ENCODE data around the gene SLC9C2. TPM values are rescaled to one million over a fixed set of nuclear protein-coding genes. Genes with fewer than 3 reads are reported as not detected.

The SLC9C2 gene
- total RNA-seq, 3 donors from 2014 or later (not counting 1 experiment from before 2014, with no cell fraction given), result not detected

DNA sequence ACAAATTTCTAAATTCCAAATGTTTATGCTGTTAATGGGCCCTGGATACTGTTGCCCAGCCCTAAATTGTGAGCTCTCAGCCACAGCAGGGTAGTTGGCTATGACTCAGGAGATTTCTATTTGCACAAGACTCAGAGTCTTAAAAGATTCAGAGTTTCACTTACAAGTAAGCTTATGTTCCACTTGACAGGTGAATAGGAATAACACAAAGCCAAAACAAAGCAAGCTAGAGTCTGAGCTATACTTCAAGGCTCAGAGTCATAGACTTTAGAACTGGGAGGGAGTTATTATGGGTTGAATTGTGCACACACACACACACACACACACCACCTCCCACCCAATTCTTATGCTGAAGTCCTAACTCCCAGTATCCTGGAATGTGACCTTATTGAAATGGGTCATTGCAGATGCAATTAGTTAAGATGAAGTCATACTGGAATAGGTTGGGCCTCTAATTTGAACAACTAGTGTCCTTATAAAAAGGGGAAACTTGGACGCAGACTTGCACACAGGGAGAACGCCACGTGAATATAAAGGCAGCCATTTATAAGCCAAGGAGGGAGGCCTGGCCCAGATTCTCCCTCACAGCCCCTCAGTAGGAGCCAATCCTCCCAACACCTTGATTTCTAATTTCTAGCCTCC is 95.5 kb downstream of the SLC9C2 start:
- H3K36me3 ChIP-seq (ENCODE audit: control insufficient read depth, insufficient read depth, low read length), result no peaks in the 10 kb centered on the region
- H3K27me3 ChIP-seq (ENCODE audit: control insufficient read depth, insufficient read depth, low read length), result no peaks in the 10 kb centered on the region
- Mint-ChIP-seq H3K4me1 (no peaks in the 10 kb centered on the region), H3K27me3 (ENCODE audit: low read depth in 2 of 2) (no peaks in the 10 kb centered on the region), H3K4me3 (no peak overlapping the region), H3K36me3 (no peaks in the 10 kb centered on the region), H3K9me3 (no peaks in the 10 kb centered on the region), H3K27ac (no peak overlapping the region)
- DNase-seq (no peak), ATAC-seq (no peak)
- H3K4me3 ChIP-seq (ENCODE audit: low read length), result no peak overlapping the region
- no peaks in the 10 kb centered on the region for H3K9me3 ChIP-seq (ENCODE audit: control insufficient read depth, insufficient read depth, low read length)
- TF ChIP-seq, protein P1, sequence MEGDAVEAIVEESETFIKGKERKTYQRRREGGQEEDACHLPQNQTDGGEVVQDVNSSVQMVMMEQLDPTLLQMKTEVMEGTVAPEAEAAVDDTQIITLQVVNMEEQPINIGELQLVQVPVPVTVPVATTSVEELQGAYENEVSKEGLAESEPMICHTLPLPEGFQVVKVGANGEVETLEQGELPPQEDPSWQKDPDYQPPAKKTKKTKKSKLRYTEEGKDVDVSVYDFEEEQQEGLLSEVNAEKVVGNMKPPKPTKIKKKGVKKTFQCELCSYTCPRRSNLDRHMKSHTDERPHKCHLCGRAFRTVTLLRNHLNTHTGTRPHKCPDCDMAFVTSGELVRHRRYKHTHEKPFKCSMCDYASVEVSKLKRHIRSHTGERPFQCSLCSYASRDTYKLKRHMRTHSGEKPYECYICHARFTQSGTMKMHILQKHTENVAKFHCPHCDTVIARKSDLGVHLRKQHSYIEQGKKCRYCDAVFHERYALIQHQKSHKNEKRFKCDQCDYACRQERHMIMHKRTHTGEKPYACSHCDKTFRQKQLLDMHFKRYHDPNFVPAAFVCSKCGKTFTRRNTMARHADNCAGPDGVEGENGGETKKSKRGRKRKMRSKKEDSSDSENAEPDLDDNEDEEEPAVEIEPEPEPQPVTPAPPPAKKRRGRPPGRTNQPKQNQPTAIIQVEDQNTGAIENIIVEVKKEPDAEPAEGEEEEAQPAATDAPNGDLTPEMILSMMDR (IDR thresholded peaks at IDR 0.05), result no peak
- no peaks in the 10 kb centered on the region for H3K4me1 ChIP-seq (ENCODE audit: control insufficient read depth, insufficient read depth, low read length)
- intact Hi-C loops (cut with micrococcal nuclease), result no loop called here
- WGBS (ENCODE audit: insufficient coverage), result 98% methylated on average over 3 of the region's 3 CpGs
- H3K27ac ChIP-seq (ENCODE audit: low read length), result no peak overlapping the region

DNA sequence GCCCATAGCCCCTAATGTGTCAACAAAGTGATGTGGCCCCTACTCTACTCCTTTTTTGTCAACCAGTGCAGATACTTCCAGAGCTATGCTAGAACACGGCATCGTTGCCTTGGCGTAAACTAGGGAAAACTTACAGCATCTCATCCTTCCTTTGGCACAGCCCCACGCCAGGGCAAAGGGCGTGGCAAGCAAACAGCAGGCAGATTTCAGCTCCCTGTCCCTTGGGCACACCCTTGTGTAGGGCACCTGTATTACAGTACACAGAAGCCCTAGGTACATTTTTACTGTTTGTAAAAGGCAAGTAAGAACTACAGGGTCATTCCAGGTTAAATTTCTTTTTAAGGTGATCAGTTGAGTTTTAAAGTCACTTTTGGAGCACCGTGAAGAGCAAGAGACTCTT is 96.4 kb downstream of the SLC9C2 start:
- Histone ChIP-seq H3K27ac (ENCODE audit: low read length) (no peak overlapping the region), H3K27me3 (ENCODE audit: control insufficient read depth, insufficient read depth, low read length) (no peaks in the 10 kb centered on the region), H3K4me1 (ENCODE audit: control insufficient read depth, insufficient read depth, low read length) (no peaks in the 10 kb centered on the region), H3K36me3 (ENCODE audit: control insufficient read depth, insufficient read depth, low read length) (no peaks in the 10 kb centered on the region), H3K4me3 (ENCODE audit: low read length) (no peak overlapping the region), H3K9me3 (ENCODE audit: control insufficient read depth, insufficient read depth, low read length) (no peaks in the 10 kb centered on the region)
- Mint-ChIP-seq H3K4me3 (no peak overlapping the region), H3K27ac (no peak overlapping the region), H3K36me3 (no peaks in the 10 kb centered on the region), H3K4me1 (no peaks in the 10 kb centered on the region), H3K9me3 (no peaks in the 10 kb centered on the region), H3K27me3 (ENCODE audit: low read depth in 2 of 2) (no peaks in the 10 kb centered on the region)
- DNase-seq (no peak), ATAC-seq (no peak)
- 97% methylated on average over 6 of the region's 6 CpGs for WGBS (ENCODE audit: insufficient coverage)
- TF ChIP-seq, protein P1 (IDR thresholded peaks at IDR 0.05), result no peak
- intact Hi-C loops (cut with micrococcal nuclease), result no loop called here

DNA sequence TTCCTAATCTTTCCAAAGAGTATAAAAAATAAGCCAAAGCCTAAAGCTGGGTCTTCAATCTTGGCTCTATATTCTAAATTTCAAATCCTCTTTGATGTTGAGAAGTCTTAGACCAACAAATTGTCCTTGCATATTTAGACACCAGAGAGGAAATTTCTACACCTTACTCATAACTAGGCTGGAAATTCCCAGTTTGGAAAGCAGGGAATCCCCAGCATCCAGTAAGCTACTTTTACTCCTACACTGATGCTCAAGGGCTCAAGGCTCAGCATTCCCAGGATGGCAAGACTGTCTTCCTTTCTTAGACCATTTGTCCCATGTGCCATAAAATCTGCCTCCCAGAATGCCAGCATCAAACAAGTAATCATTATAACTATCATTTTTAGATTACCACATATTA is 97.5 kb downstream of the SLC9C2 start:
- TF ChIP-seq, protein P1 (IDR thresholded peaks at IDR 0.05), result no peak

DNA sequence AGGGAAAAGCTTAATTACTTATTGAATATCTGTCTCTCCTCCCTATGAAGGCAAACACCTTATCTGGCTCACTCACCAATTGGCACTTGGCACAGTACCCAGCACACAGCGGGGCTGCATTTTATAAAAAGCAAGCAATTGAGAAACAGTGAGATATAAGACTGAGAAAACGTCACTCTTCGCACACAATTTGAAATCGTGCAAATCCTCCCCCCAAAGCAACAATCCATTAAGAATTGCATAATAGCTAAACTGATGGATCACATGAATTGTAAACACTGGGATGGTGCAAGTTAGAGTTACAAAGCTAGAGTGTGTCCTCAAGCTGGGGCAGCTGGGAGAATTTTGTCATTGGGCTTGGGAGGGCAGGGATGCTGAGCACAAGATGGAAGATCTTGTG is 98.6 kb downstream of the SLC9C2 start:
- Histone ChIP-seq H3K4me3 (ENCODE audit: low read length) (no peak overlapping the region), H3K9me3 (ENCODE audit: control insufficient read depth, insufficient read depth, low read length) (no peaks in the 10 kb centered on the region), H3K27me3 (ENCODE audit: control insufficient read depth, insufficient read depth, low read length) (no peaks in the 10 kb centered on the region), H3K27ac (ENCODE audit: low read length) (no peak overlapping the region), H3K4me1 (ENCODE audit: control insufficient read depth, insufficient read depth, low read length) (no peaks in the 10 kb centered on the region), H3K36me3 (ENCODE audit: control insufficient read depth, insufficient read depth, low read length) (no peaks in the 10 kb centered on the region)
- intact Hi-C loops (cut with micrococcal nuclease), result no loop called here
- WGBS (ENCODE audit: insufficient coverage), result 100% methylated on average over 2 of the region's 4 CpGs
- Mint-ChIP-seq H3K27ac (no peak overlapping the region), H3K4me1 (no peaks in the 10 kb centered on the region), H3K27me3 (ENCODE audit: low read depth in 2 of 2) (no peaks in the 10 kb centered on the region), H3K4me3 (no peak overlapping the region), H3K9me3 (no peaks in the 10 kb centered on the region), H3K36me3 (no peaks in the 10 kb centered on the region)
- ATAC-seq, result no peak
- TF ChIP-seq, protein P1 (IDR thresholded peaks at IDR 0.05), result no peak
- DNase-seq, result no peak

More for the DNA sequence above, 97.5 kb downstream of the SLC9C2 start:
- intact Hi-C loops (cut with micrococcal nuclease), result no loop called here
- H3K27ac ChIP-seq (ENCODE audit: low read length), result no peak overlapping the region
- H3K9me3 ChIP-seq (ENCODE audit: control insufficient read depth, insufficient read depth, low read length), result no peaks in the 10 kb centered on the region
- Mint-ChIP-seq H3K4me3 (no peak overlapping the region), H3K9me3 (no peaks in the 10 kb centered on the region), H3K36me3 (no peaks in the 10 kb centered on the region), H3K27ac (no peak overlapping the region), H3K4me1 (no peaks in the 10 kb centered on the region), H3K27me3 (ENCODE audit: low read depth in 2 of 2) (no peaks in the 10 kb centered on the region)
- no peak overlapping the region for H3K4me3 ChIP-seq (ENCODE audit: low read length)
- H3K4me1 ChIP-seq (ENCODE audit: control insufficient read depth, insufficient read depth, low read length), result no peaks in the 10 kb centered on the region
- no peaks in the 10 kb centered on the region for H3K36me3 ChIP-seq (ENCODE audit: control insufficient read depth, insufficient read depth, low read length)
- no peaks in the 10 kb centered on the region for H3K27me3 ChIP-seq (ENCODE audit: control insufficient read depth, insufficient read depth, low read length)
- ATAC-seq (no peak), DNase-seq (no peak)

Data from natural killer cell (primary cell).